A673 (cell line): ENCODE measurements around the gene DNAJC1.

Experiments used
- CTCF ChIP-seq: fragments of 300-800, 200-600 bp; sonication (generic); conservative IDR thresholded peaks from 2 replicates; pipeline ENCODE4 v1.5.1; 2017; ENCODE audit warnings: low read depth, mild to moderate bottlenecking, antibody characterized with exemption, low read length, moderate library complexity, mixed read lengths
- EZH2 ChIP-seq: fragments of 200-600 bp; sonication (generic); IDR thresholded peaks from 2 replicates; pipeline ENCODE4 v1.6.1; 2017; ENCODE audit warnings: borderline replicate concordance, low read depth, mild to moderate bottlenecking, mixed read lengths, antibody characterized with exemption, low read length; ENCODE audit not compliant: poor library complexity, severe bottlenecking

DNA sequence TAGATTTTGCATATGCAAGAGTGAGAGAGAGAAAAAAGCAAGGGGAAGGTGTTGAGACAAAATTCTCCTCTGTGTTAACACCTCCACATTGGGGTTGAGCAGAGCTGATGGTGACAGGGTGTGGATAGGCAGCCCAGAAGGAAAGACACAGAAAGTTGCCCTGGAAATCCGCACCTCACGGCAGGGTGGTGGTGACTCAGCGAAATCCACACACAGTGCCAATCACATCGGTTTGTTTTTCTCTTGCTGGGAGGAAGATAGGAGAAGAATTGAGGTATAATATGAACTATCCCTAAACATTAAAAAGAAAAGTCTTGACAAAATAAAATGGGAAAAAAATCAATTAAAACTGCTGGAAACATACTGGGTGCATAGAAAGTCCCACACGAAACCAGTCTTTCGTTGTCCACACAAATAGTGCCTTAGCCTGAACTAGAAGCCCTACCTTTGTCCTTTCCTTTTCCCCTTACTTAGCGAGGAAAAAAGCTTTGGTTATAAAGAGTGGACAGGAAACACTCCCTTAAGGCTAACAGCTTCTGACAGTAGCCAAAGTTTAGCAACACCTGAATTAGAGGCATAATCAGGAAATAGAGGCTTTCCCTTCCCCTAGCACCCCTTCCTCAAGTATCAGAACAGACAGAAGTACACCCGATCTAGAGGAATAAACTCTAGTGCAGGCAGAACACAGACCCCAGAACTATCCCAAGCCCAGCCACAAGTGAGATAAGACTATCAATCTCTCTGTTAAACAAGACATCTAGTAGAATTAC is 39.2 kb upstream of the DNAJC1 start:
- no peak for TF ChIP-seq CTCF
- TF ChIP-seq EZH2 = no peak
